ENCODE data around the gene D2HGDH.

GRCh38 chr2:241726459-241726858 is 8.0 kb upstream of the D2HGDH start:
- TF ChIP-seq CTCF (IDR thresholded peaks at IDR 0.05; ENCODE audit: borderline replicate concordance, extremely low read depth, low read length, poor library complexity, severe bottlenecking) (no peak), EZH2 (IDR thresholded peaks at IDR 0.05; ENCODE audit: borderline replicate concordance, low read depth, low read length, severe bottlenecking) (no peak)
